Smooth muscle cell (in vitro differentiated cells): ENCODE data around the gene CENPH. TPM values are rescaled to one million over a fixed set of nuclear protein-coding genes. Genes with fewer than 3 reads are reported as not detected.
A peak's percentile ranks its signal among the peaks of the same experiment; 100 is the strongest.

ENCODE experiments used
- DNase-seq: peaks from one replicate; lab custom pipeline; 2025; ENCODE audit not compliant: unreplicated experiment; lab: John Stamatoyannopoulos, UW
- H2AFZ ChIP-seq: fragments of 200-600 bp; sonication (generic); 2 replicates; pipeline ENCODE4 v1.6.0; 2016; ENCODE audit warnings: antibody characterized with exemption, low read depth, mild to moderate bottlenecking
- H3F3A ChIP-seq: fragments of 200-600 bp; sonication (generic); 2 replicates; pipeline ENCODE4 v1.6.0; 2017; ENCODE audit warnings: antibody characterized with exemption, low read depth
- H3K27ac ChIP-seq: fragments of 200-600 bp; sonication (generic); 2 replicates; pipeline ENCODE4 v1.5.1; 2016; ENCODE audit warnings: low read depth, mild to moderate bottlenecking
- H3K27me3 ChIP-seq: fragments of 200-600 bp; sonication (generic); 2 replicates; pipeline ENCODE4 v1.6.1; 2016; ENCODE audit warnings: low read depth, mild to moderate bottlenecking
- H3K36me3 ChIP-seq: fragments of 200-600 bp; sonication (generic); 2 replicates; pipeline ENCODE4 v1.5.1; 2016; ENCODE audit warnings: low read depth
- H3K4me1 ChIP-seq: fragments of 200-600 bp; sonication (generic); 2 replicates; pipeline ENCODE4 v1.5.1; 2016; ENCODE audit warnings: low read depth
- H3K4me2 ChIP-seq: fragments of 200-600 bp; sonication (generic); 2 replicates; pipeline ENCODE4 v1.6.0; 2016; ENCODE audit warnings: mild to moderate bottlenecking
- H3K4me3 ChIP-seq: fragments of 200-600 bp; sonication (generic); 2 replicates; pipeline ENCODE4 v1.5.1; 2016; ENCODE audit warnings: mild to moderate bottlenecking
- H3K79me2 ChIP-seq: fragments of 200-600 bp; sonication (generic); 2 replicates; pipeline ENCODE4 v1.6.0; 2016; ENCODE audit warnings: low read depth, mild to moderate bottlenecking
- H3K9ac ChIP-seq: fragments of 200-600 bp; sonication (generic); 2 replicates; pipeline ENCODE4 v1.6.0; 2016; ENCODE audit warnings: low read depth
- H3K9me3 ChIP-seq: fragments of 200-600 bp; sonication (generic); replicated peaks from 2 replicates; pipeline ENCODE4 v1.5.1; 2016; ENCODE audit warnings: low read depth
- H4K20me1 ChIP-seq: fragments of 200-600 bp; sonication (generic); 2 replicates; pipeline ENCODE4 v1.6.0; 2016; ENCODE audit warnings: low read depth
- WGBS: methylation state at CpG from one replicate; pipeline ENCODE4 v1.1.7; 2016; ENCODE audit warnings: low lambda C conversion rate; 5-methylcytosine and 5-hydroxymethylcytosine counted together
- polyA plus RNA-seq: library from polyadenylated mRNA; unstranded; fragments of >200 nt; fragmentation: Nextera tagmentation; extraction: Ambion mirVana; gene quantifications from 2 replicates; pipeline ENCODE4 v1.2.1, GENCODE V29; 2016
- total RNA-seq: library from RNA; depleted of rRNA; stranded (reverse); fragments of >200 nt; gene quantifications from 2 replicates; pipeline ENCODE4 v1.2.3, GENCODE V29; 2014
- TF ChIP-seq, protein P1 (sequence below): fragments of 200-600 bp; sonication (generic); IDR thresholded peaks from 2 replicates; pipeline ENCODE4 v1.5.1; 2017; ENCODE audit warnings: borderline replicate concordance, mild to moderate bottlenecking, antibody characterized with exemption; ENCODE audit not compliant: insufficient read depth, poor library complexity, severe bottlenecking

The CENPH gene
- total and polyA plus RNA-seq, 2 experiments from 2014 or later, result 10.5 to 15.5 TPM

DNA sequence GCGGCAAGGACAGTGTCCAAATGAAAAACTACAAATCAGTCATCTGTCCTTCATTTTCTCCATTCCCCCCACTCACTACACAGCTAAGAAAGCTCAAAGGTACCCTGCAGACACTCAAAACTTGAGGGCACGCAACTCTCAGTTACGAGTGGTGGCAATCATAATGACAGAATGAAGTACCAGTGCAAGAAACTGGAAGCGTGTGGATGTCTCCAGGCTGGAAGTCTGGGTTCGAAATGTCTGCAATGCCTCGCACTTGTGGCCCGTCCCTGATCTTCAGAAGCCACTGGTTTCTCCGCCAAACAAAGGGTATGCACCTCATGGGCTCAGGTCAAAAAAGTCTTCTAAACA, 597 bp upstream of the CENPH start:
- Histone ChIP-seq H3K4me3 (peak overlapping the region; percentile 78), H2AFZ (peak overlapping the region; percentile 96), H3K27me3 (no peaks in the 10 kb centered on the region), H3K9ac (peak overlapping the region; percentile 93), H3K9me3 (no peaks in the 10 kb centered on the region), H3F3A (peaks cover 5% of the 10 kb centered on the region), H3K27ac (peak overlapping the region; percentile 96), H3K36me3 (no peaks in the 10 kb centered on the region), H3K4me2 (peak overlapping the region; percentile 94), H4K20me1 (no peaks in the 10 kb centered on the region), H3K4me1 (no peaks in the 10 kb centered on the region), H3K79me2 (no peaks in the 10 kb centered on the region)
- 33% methylated on average over 8 of the region's 8 CpGs for WGBS
- TF ChIP-seq, protein P1, sequence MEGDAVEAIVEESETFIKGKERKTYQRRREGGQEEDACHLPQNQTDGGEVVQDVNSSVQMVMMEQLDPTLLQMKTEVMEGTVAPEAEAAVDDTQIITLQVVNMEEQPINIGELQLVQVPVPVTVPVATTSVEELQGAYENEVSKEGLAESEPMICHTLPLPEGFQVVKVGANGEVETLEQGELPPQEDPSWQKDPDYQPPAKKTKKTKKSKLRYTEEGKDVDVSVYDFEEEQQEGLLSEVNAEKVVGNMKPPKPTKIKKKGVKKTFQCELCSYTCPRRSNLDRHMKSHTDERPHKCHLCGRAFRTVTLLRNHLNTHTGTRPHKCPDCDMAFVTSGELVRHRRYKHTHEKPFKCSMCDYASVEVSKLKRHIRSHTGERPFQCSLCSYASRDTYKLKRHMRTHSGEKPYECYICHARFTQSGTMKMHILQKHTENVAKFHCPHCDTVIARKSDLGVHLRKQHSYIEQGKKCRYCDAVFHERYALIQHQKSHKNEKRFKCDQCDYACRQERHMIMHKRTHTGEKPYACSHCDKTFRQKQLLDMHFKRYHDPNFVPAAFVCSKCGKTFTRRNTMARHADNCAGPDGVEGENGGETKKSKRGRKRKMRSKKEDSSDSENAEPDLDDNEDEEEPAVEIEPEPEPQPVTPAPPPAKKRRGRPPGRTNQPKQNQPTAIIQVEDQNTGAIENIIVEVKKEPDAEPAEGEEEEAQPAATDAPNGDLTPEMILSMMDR, result no peak
- DNase-seq, result no peak

DNA sequence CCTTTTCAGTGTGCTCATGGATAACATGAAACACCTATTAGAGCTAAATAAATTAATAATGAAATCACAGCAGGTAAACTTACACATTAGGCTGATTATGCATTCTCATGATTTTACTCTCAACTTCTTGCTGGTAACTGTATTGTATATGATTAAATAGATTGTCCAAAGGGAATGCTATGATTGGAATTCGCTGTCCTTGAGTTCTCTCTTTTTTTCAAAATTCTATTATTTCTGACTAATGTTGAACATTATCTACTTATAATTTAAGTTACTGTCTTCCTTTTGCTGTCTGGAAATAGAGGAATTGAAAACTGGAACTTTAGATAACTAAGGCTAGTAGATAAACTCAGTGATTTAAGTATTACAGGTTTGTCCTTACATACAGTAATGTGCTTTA, 13.1 kb downstream of the CENPH start:
- 97% methylated on average over 1 of the region's 1 CpG for WGBS
- H2AFZ ChIP-seq, result no peak overlapping the region
- H3K27me3 ChIP-seq, result no peaks in the 10 kb centered on the region
- H3K79me2 ChIP-seq, result no peaks in the 10 kb centered on the region
- TF ChIP-seq, protein P1, result no peak
- no peak overlapping the region for H3K4me3 ChIP-seq
- no peaks in the 10 kb centered on the region for H3K36me3 ChIP-seq
- DNase-seq, result no peak
- no peaks in the 10 kb centered on the region for H3F3A ChIP-seq
- H3K9me3 ChIP-seq, result no peaks in the 10 kb centered on the region
- H3K4me2 ChIP-seq, result no peak overlapping the region
- no peaks in the 10 kb centered on the region for H3K4me1 ChIP-seq
- H3K9ac ChIP-seq, result no peak overlapping the region
- H3K27ac ChIP-seq, result no peak overlapping the region
- no peaks in the 10 kb centered on the region for H4K20me1 ChIP-seq

DNA sequence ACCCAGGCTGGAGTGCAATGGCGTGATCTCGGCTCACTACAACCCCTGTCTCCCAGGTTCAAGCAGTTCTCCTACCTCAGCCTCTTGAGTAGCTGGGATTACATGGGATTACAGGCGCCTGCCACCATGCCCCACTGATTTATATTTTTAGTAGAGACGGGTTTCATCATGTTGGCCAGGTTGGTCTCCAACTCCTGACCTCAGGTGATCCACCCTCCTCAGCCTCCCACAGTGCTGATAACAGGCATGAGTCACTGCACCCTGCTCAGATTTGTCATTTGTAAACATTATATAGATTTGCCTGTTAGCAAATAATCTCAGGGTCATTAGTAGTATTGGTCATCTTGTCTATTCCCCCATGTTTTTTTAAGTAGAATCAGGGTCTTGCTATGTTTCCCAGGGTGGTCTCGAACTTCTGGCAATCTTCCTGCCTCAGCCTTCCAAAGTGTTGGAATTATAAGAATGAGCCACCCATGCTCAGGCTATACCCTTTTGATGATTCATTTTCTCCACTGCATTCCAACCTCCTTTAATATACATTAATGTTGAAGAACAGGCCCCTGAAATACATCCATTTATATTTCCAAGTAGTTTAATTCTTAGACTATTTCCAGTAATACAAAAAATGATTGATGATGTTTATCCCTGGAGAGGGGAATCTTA, 17.3 kb downstream of the CENPH start:
- Histone ChIP-seq H3K9me3 (no peaks in the 10 kb centered on the region), H3K4me3 (no peak overlapping the region), H3K79me2 (no peaks in the 10 kb centered on the region), H4K20me1 (no peaks in the 10 kb centered on the region), H3K27ac (no peak overlapping the region), H3F3A (no peaks in the 10 kb centered on the region), H3K4me2 (no peak overlapping the region), H3K9ac (no peak overlapping the region), H3K4me1 (no peaks in the 10 kb centered on the region), H2AFZ (no peak overlapping the region), H3K27me3 (no peaks in the 10 kb centered on the region), H3K36me3 (no peaks in the 10 kb centered on the region)
- 95% methylated on average over 5 of the region's 5 CpGs for WGBS
- TF ChIP-seq, protein P1, result no peak
- DNase-seq, result no peak

DNA sequence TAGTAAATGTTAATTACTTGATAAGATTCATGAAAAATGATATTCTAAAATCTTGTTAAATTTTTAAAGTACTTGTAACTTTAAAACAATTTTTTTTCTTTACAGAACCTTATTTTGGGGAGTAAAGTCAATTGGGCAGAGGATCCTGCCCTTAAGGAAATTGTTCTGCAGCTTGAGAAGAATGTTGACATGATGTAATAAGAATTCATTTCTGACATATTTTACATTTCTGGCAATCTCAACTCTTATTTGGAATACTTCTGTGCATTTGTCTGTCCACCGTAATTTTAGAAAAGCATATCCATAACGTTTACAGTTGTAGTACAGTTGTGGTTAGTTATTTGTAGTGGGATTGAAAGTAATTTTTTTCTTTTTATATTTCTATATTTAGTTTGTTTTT, 20.2 kb downstream of the CENPH start:
- Histone ChIP-seq H3K4me3 (no peak overlapping the region), H4K20me1 (no peaks in the 10 kb centered on the region), H3K36me3 (no peaks in the 10 kb centered on the region), H3K4me2 (no peak overlapping the region), H2AFZ (no peak overlapping the region), H3F3A (no peaks in the 10 kb centered on the region), H3K79me2 (no peaks in the 10 kb centered on the region), H3K4me1 (no peaks in the 10 kb centered on the region), H3K27ac (no peak overlapping the region), H3K9me3 (no peaks in the 10 kb centered on the region), H3K9ac (no peak overlapping the region), H3K27me3 (no peaks in the 10 kb centered on the region)
- WGBS, result 90% methylated on average over 2 of the region's 2 CpGs
- DNase-seq, result no peak
- TF ChIP-seq, protein P1, result no peak
